GM12878 (cell line): Measurements from ENCODE around the gene HSPA1A. TPM values are rescaled to one million over a fixed set of nuclear protein-coding genes. Genes with fewer than 3 reads are reported as not detected.
A peak's percentile ranks its signal among the peaks of the same experiment; 100 is the strongest.

Source experiments
- BHLHE40 ChIP-seq, 2 experiments: fragments of 450-650 bp in 1 of 2; IDR thresholded peaks; 2 replicates each; pipeline ENCODE4 v1.6.1; 2011 to 2017; ENCODE audit warnings: low read depth in 2 of 2, borderline replicate concordance in 1 of 2, improper control_type of control experiment in 1 of 2, low read length in 1 of 2, mild to moderate bottlenecking in 1 of 2
- CBFB ChIP-seq: IDR thresholded peaks from 2 replicates; pipeline ENCODE4 v1.6.1; 2016; ENCODE audit warnings: antibody characterized with exemption, low read depth
- CREM ChIP-seq: IDR thresholded peaks from 2 replicates; pipeline ENCODE4 v1.6.1; 2014; ENCODE audit warnings: antibody characterized with exemption, low read depth
- EGR1 ChIP-seq, 2 experiments: IDR thresholded peaks; 1 replicate in 1 of 2; 2 replicates in 1 of 2; pipeline ENCODE4 v1.6.1; 2011 to 2012; ENCODE audit warnings: low read depth in 2 of 2, low read length in 2 of 2, borderline replicate concordance in 1 of 2, mild to moderate bottlenecking in 1 of 2, moderate library complexity in 1 of 2
- IRF4 ChIP-seq: IDR thresholded peaks from 2 replicates; pipeline ENCODE4 v1.6.1; 2011; ENCODE audit warnings: low read depth, low read length
- JUNB ChIP-seq: IDR thresholded peaks from 2 replicates; pipeline ENCODE4 v1.6.1; 2016; ENCODE audit warnings: antibody characterized with exemption, mild to moderate bottlenecking
- JUND ChIP-seq: IDR thresholded peaks from 2 replicates; pipeline ENCODE4 v1.6.1; 2012; ENCODE audit warnings: low read depth, mild to moderate bottlenecking, low read length, improper control_type of control experiment, moderate library complexity
- KDM1A ChIP-seq: fragments of 200-600 bp; sonication (generic); IDR thresholded peaks from 2 replicates; pipeline ENCODE4 v1.6.1; 2016; ENCODE audit warnings: borderline replicate concordance
- MAX ChIP-seq: IDR thresholded peaks from 2 replicates; pipeline ENCODE4 v1.6.1; 2012; ENCODE audit warnings: low read depth, low read length, improper control_type of control experiment
- MLLT1 ChIP-seq: fragments of 450-650 bp; IDR thresholded peaks from 2 replicates; pipeline ENCODE4 v1.6.1; 2016; ENCODE audit warnings: mild to moderate bottlenecking
- MXI1 ChIP-seq: fragments of 150-350 bp; IDR thresholded peaks from 2 replicates; pipeline ENCODE4 v1.6.1; 2011; ENCODE audit warnings: low read depth, mild to moderate bottlenecking, inconsistent platforms, low read length, improper control_type of control experiment
- NFYA ChIP-seq: IDR thresholded peaks from 2 replicates; pipeline ENCODE4 v1.6.1; 2011; ENCODE audit warnings: low read depth, mild to moderate bottlenecking, low read length, improper control_type of control experiment, borderline replicate concordance
- NR2F1 ChIP-seq: fragments of 450-650 bp; conservative IDR thresholded peaks from 2 replicates; pipeline ENCODE4 v1.6.1; 2017; ENCODE audit warnings: mild to moderate bottlenecking
- PAX8 ChIP-seq: fragments of 450-650 bp; IDR thresholded peaks from 2 replicates; pipeline ENCODE4 v1.6.1; 2017; ENCODE audit warnings: mild to moderate bottlenecking, moderate library complexity
- RELA ChIP-seq: fragments of 450-650 bp; IDR thresholded peaks from 2 replicates; pipeline ENCODE4 v1.8.0; 2014; ENCODE audit warnings: borderline replicate concordance; ENCODE audit not compliant: partially characterized antibody
- SMAD1 ChIP-seq: fragments of 450-650 bp; IDR thresholded peaks from 2 replicates; pipeline ENCODE4 v1.6.1; 2018; ENCODE audit warnings: mild to moderate bottlenecking, low read depth; ENCODE audit not compliant: partially characterized antibody
- SMAD5 ChIP-seq: IDR thresholded peaks from 2 replicates; pipeline ENCODE4 v1.6.1; 2016; ENCODE audit warnings: antibody characterized with exemption, low read depth
- SP1 ChIP-seq: IDR thresholded peaks from one replicate; pipeline ENCODE4 v1.6.1; 2011; ENCODE audit warnings: low read depth, low read length
- SREBF2 ChIP-seq: IDR thresholded peaks from 2 replicates; pipeline ENCODE4 v1.6.1; 2012; ENCODE audit warnings: mild to moderate bottlenecking, low read length
- TARDBP ChIP-seq: IDR thresholded peaks from 2 replicates; pipeline ENCODE4 v1.6.1; 2016; ENCODE audit warnings: borderline replicate concordance
- ZNF207 ChIP-seq: fragments of 450-650 bp; IDR thresholded peaks from 2 replicates; pipeline ENCODE4 v1.6.1; 2014; ENCODE audit warnings: antibody characterized with exemption, mild to moderate bottlenecking, borderline replicate concordance
- ZSCAN29 ChIP-seq: fragments of 450-650 bp; IDR thresholded peaks from 2 replicates; pipeline ENCODE4 v1.6.1; 2017; ENCODE audit warnings: mild to moderate bottlenecking, moderate library complexity
- polyA plus RNA-seq, 11 experiments: library from polyadenylated mRNA; depleted of rRNA in 4 of 11; unstranded in 6 of 11; stranded (reverse) in 5 of 11; fragments of >200 nt; fragmentation: Nextera tagmentation in 4 of 11; fragmentation: Illumina TruSeq in 1 of 11; extraction: Ambion mirVana in 4 of 11; extraction: Trizol in 1 of 11; gene quantifications; 1 replicate in 1 of 11; 2 replicates in 10 of 11; pipeline versions ENCODE4 v1.2.1 to v1.2.3, GENCODE V29; 2011 to 2016; ENCODE audit warnings: inconsistent platforms in 2 of 11, missing spikeins in 2 of 11, low read depth in 1 of 11
- total RNA-seq, 4 experiments: library from RNA; depleted of rRNA in 3 of 4; stranded (reverse); fragments of >200 nt in 3 of 4; fragmentation: Illumina TruSeq in 1 of 4; extraction: Trizol in 1 of 4; gene quantifications; 2 replicates each; pipeline versions ENCODE4 v1.2.1 to v1.2.3, GENCODE V29; 2013 to 2021
- TF ChIP-seq, protein P1 (sequence below): IDR thresholded peaks from 2 replicates; pipeline ENCODE4 v1.6.1; 2012; ENCODE audit warnings: low read depth, low read length, improper control_type of control experiment
- TF ChIP-seq, protein P2 (sequence below), 3 experiments: IDR thresholded peaks in 2 of 3; conservative IDR thresholded peaks in 1 of 3; 2 replicates each; pipeline ENCODE4 v1.5.1; 2011; ENCODE audit warnings: low read depth in 3 of 3, low read length in 3 of 3, mild to moderate bottlenecking in 3 of 3, control low read depth in 2 of 3, moderate library complexity in 2 of 3, inconsistent platforms in 1 of 3, mixed read lengths in 1 of 3; ENCODE audit not compliant: control insufficient read depth in 2 of 3, insufficient read depth in 1 of 3; ENCODE audit errors: extremely low read depth in 1 of 3
- TF ChIP-seq, protein P3 (sequence below): fragments of 450-650 bp; conservative IDR thresholded peaks from 2 replicates; pipeline ENCODE4 v1.6.1; 2017; ENCODE audit warnings: mild to moderate bottlenecking, moderate library complexity

Gene HSPA1A
- total and polyA plus RNA-seq, 10 of the 15 experiments (the other 5 are each of a cell fraction or from before 2014, with no cell fraction given), result 0.29 to 51.8 (median 17.5) TPM

DNA sequence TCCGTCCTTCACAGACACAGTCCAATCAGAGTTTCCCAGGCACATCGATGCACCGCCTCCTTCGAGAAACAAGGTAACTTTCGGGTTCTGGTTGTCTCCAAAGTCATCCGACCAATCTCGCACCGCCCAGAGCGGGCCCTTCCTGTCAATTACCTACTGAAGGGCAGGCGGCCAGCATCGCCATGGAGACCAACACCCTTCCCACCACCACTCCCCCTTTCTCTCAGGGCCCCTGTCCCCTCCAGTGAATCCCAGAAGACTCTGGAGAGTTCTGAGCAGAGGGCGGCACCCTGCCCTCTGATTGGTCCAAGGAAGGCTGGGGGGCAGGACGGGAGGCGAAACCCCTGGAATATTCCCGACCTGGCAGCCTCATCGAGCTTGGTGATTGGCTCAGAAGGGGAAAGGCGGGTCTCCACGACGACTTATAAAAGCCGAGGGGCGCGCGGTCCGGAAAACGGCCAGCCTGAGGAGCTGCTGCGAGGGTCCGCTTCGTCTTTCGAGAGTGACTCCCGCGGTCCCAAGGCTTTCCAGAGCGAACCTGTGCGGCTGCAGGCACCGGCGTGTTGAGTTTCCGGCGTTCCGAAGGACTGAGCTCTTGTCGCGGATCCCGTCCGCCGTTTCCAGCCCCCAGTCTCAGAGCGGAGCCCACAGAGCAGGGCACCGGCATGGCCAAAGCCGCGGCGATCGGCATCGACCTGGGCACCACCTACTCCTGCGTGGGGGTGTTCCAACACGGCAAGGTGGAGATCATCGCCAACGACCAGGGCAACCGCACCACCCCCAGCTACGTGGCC lies 12.1 kb downstream of the HSPA1A start, which contains the start of gene HSPA1B (continued):
- TF ChIP-seq EGR1 (IDR thresholded peaks at IDR 0.05; ENCODE audit: borderline replicate concordance in 1 of 2, low read depth in 2 of 2, low read length in 2 of 2), result no peak
- no peak for TF ChIP-seq JUNB
- TF ChIP-seq MAX, result no peak
- TF ChIP-seq MLLT1, result no peak
- no peak for TF ChIP-seq SREBF2
- TF ChIP-seq, protein P1, sequence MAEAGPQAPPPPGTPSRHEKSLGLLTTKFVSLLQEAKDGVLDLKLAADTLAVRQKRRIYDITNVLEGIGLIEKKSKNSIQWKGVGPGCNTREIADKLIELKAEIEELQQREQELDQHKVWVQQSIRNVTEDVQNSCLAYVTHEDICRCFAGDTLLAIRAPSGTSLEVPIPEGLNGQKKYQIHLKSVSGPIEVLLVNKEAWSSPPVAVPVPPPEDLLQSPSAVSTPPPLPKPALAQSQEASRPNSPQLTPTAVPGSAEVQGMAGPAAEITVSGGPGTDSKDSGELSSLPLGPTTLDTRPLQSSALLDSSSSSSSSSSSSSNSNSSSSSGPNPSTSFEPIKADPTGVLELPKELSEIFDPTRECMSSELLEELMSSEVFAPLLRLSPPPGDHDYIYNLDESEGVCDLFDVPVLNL, result no peak
- TF ChIP-seq MXI1, result peak; percentile 35; the same call in 1 of the 2 replicates
- peak; percentile 89 for TF ChIP-seq SMAD5
- no peak for TF ChIP-seq ZNF207
- TF ChIP-seq JUND, result no peak
- no peak for TF ChIP-seq RELA
- TF ChIP-seq SMAD1, result peak; percentile 29
- TF ChIP-seq ZSCAN29, result no peak
- TF ChIP-seq NFYA, result no peak
- TF ChIP-seq PAX8, result no peak
- TF ChIP-seq, protein P2, sequence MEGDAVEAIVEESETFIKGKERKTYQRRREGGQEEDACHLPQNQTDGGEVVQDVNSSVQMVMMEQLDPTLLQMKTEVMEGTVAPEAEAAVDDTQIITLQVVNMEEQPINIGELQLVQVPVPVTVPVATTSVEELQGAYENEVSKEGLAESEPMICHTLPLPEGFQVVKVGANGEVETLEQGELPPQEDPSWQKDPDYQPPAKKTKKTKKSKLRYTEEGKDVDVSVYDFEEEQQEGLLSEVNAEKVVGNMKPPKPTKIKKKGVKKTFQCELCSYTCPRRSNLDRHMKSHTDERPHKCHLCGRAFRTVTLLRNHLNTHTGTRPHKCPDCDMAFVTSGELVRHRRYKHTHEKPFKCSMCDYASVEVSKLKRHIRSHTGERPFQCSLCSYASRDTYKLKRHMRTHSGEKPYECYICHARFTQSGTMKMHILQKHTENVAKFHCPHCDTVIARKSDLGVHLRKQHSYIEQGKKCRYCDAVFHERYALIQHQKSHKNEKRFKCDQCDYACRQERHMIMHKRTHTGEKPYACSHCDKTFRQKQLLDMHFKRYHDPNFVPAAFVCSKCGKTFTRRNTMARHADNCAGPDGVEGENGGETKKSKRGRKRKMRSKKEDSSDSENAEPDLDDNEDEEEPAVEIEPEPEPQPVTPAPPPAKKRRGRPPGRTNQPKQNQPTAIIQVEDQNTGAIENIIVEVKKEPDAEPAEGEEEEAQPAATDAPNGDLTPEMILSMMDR (IDR thresholded peaks at IDR 0.05 in 2 of 3, conservative IDR thresholded peaks at IDR 0.05 in 1 of 3; ENCODE audit: control insufficient read depth in 2 of 3, extremely low read depth in 1 of 3, insufficient read depth in 1 of 3, low read depth in 3 of 3, low read length in 3 of 3), result no peak
- TF ChIP-seq, protein P3, sequence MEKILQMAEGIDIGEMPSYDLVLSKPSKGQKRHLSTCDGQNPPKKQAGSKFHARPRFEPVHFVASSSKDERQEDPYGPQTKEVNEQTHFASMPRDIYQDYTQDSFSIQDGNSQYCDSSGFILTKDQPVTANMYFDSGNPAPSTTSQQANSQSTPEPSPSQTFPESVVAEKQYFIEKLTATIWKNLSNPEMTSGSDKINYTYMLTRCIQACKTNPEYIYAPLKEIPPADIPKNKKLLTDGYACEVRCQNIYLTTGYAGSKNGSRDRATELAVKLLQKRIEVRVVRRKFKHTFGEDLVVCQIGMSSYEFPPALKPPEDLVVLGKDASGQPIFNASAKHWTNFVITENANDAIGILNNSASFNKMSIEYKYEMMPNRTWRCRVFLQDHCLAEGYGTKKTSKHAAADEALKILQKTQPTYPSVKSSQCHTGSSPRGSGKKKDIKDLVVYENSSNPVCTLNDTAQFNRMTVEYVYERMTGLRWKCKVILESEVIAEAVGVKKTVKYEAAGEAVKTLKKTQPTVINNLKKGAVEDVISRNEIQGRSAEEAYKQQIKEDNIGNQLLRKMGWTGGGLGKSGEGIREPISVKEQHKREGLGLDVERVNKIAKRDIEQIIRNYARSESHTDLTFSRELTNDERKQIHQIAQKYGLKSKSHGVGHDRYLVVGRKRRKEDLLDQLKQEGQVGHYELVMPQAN, result peak; percentile 70; the same call in 1 of the 2 replicates
- TF ChIP-seq CREM, result no peak
- no peak for TF ChIP-seq KDM1A
- no peak for TF ChIP-seq BHLHE40 (IDR thresholded peaks at IDR 0.05; ENCODE audit: borderline replicate concordance in 1 of 2, low read depth in 2 of 2, low read length in 1 of 2)
- no peak for TF ChIP-seq NR2F1
- TF ChIP-seq IRF4, result no peak
- TF ChIP-seq CBFB, result 0 out of 2 replicates have a peak, but pooled peaks have one; percentile 46
- peak; percentile 57 for TF ChIP-seq SP1
- TF ChIP-seq TARDBP, result no peak
